ENCODE results near the gene ZNF547.

GRCh38 chr19:57357406-57357805, 5.9 kb upstream of the ZNF547 start:
- no peak for TF ChIP-seq CTCF (IDR thresholded peaks at IDR 0.05)
- no peak for TF ChIP-seq POLR2A (IDR thresholded peaks at IDR 0.05)
